NCI-H524 treated with DMSO at 0.1 percent for 48 hours (cell line): ENCODE data around the gene CORO2A.
"Not testable (repeated sequence)": the region's sequence is repeated elsewhere in the genome, so short reads cannot be mapped to it uniquely, and the experiment has no call there.

ENCODE experiments used
- DNase-seq: peaks from one replicate; lab custom pipeline; 2025; lab: John Stamatoyannopoulos, UW

The CORO2A gene

DNA sequence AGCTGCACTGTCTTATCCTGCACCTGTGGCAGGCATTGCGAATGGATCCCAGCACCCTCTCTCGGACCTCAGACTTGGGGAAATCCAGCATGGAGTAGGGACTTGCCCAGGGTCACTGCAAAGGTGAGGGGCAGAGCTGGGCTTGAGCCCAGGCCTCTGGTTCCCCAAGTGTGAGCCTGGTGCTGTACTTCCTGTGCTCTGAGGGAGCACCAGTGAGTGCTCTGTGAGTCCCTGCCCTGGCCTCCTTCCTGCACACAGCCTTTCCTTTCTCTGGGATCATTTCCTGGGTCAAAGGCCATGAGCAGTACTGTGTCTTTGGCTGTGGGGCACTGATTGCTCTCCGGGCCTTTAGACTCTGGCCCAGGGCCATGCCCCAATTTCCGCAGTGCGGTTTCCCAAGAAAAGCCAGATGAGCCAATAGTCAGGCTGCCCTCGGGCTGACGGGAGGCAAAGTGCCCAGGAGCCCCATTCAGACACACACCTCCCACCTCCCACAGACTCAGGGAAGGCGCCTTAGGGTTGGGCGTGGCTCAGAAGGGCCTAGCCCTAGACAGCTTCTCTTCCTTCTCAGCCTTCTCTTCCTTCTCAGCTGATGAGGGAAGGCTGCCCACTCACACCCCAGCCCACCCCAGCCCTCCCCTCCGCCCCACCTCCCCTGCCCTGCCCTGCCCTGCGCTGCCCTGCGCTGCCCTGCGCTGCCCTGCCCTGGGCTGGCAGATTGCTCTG lies 50.1 kb downstream of the CORO2A start:
- DNase-seq: no peak

DNA sequence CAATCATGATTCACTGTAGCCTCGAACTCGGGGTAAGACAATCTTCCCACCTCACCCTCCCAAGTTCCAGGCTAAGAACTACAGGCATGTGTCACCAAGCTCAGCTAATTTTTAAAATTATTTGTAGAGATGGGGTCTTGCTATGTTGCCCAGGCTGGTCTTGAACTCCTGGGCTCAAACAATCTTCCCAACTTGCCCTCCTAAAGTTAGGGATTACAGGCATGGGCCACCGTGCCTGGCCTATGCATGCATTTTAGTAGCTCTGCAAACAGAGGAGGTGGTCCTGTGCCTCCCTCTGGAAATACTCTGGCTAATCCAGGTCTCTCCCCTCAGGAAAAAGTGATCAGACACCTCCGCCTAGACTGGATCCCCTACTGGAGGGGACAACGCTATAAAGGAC lies 51.9 kb downstream of the CORO2A start:
- no peak for DNase-seq

DNA sequence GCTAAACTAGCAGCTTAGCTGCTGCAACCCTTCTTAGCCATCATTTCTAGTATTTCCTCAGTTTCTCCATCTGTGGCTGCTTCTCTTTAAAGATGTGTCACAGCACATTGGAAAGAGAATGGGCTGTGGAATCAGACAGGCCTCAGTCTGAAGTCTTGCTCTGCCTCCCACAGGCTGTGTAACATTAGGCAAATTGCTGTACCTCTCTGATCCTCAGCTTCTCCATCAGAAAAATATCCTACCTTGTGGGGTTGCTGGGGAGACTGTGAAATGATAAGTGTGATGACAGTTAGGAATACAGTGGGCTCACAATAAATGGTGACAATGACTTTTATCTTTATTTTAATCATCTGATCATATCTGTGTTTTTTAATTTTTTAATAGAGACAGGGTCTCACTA lies 55.9 kb downstream of the CORO2A start:
- no peak for DNase-seq

DNA sequence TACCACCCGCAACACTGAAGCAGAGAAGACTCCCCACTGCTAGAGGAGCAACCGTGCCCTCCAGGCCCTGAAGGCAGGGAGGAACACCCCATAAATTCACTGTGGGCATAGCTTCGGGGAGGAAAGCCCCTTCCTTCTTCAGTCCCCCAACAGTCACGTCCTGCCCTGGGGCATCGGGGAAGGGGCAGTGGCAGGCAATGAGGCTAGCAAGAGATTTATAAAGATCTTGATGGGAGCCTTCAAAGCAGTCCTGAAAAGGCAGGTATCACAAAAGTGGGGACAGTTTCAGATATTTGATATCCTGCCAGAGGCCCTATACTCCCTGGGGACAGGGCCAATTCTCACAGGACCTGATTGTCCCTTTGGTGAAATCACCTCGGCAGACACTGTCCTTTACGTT lies 56.5 kb downstream of the CORO2A start:
- DNase-seq: no peak

DNA sequence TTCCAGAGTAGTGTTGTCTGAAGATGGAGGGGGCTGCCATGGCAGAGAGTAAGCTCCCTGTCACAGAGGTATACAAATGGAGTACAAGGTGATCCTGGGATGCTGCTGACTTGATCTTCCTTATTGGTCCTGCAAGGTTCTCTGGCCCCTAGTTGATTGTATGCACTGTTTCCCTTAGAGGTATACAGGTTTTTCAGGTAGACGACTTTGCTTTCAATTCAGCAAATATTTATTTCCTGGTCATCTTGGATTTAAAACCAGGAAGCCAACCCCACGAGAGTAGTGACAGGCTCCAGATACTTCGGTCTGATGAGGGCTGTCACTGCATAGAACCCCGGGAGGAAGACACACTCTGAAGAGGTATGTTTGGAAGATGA lies 56.9 kb downstream of the CORO2A start:
- no peak for DNase-seq

DNA sequence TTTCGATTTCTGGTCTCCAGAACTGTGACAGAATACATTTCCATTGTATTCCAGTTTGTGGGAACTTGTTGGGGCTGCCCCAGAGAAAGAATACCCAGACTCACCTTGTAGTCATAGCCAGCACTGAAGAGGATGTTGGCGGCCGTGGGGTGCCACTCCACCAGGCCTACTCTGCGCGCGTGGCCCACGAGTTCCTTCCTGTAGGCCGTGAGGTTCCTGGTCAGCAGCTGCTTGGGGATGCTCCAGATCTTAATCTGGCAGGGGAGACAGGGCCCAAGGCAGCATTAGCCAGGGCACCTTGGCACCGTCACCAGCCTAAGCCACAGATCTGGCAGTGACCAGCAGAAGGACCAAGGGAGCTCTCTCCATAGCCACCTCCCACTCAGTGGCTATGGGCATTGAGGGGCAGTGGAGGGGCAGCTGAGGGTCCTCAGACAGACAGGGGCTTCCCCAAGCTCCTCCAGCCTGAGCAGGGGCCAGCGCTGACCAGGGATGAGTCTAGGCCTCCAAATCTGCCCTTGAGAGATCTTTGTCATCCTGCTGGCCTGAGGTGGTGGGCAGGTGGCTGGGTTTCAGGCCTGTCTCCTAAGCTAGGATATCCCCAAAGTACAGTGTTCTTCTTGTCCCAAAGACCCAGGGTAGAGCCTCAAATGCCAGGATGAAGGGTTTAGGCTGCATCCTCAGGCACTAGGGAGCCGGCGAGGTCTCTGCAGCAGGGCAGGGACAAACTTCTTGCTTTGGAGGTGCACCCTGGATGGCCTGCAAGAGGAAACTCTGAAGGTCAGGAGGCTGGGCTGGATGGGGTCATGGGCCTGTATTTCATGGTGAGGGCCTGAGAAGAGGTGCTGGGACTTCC lies 57.5 kb downstream of the CORO2A start:
- DNase-seq: no peak

DNA sequence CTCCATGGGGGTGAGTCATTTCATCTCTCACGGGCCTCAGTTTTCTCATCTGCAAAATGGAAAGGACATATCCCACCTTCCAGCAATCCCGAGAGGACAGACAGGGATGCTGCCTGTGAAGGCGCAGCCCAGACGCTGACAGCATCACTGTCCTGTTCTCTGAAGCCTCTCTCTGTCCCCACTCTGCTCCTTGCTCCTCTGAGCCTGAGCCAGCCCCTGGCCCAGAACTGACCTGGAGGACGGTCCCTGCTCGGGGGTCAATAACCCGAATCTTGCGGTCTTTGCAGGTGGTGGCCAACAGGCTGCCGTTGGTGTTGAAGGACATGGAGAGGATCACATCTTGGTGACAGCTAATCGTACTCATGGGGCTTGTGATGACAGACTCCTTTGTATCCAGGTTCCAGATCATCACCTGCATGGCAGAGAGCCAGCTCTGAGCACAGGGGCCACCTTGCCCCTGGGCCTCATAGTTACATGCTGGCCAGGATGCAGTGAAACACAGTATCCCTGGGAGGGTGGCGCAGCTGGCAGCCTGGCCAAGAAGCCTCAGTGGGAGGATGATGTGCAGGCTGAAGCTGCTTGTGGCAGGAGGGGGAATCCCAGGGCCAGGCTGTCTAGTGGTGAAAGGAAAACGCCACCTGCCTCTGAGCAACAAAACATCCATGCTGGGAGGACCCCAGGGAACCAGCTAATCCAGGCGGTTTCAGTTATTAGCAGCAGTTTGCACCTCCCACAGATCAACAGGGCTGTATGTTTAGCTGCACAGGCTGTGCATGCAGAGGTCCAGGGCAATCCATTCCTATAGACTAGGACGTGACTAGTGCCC lies 59.4 kb downstream of the CORO2A start:
- DNase-seq: peak; percentile 84

DNA sequence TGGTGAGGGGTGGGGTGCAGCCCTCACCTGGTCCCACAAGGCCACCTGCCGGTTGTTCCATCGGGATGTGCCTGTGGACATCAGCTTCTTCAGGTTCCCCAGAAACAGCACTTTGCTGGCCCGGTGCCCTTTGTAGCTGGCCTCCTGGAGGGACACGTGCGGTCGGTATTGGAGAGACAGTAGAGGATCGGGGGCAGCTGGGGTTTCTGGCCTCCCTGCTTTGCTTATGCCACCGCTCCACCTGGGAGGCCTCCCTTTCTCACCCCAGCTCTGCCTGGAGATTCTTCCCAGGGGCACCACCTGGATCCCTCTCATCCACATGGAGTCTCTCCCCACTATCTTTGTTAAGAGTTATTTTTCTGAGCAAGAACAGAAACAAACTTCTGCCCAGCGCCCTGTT lies 60.3 kb downstream of the CORO2A start:
- DNase-seq: no peak

DNA sequence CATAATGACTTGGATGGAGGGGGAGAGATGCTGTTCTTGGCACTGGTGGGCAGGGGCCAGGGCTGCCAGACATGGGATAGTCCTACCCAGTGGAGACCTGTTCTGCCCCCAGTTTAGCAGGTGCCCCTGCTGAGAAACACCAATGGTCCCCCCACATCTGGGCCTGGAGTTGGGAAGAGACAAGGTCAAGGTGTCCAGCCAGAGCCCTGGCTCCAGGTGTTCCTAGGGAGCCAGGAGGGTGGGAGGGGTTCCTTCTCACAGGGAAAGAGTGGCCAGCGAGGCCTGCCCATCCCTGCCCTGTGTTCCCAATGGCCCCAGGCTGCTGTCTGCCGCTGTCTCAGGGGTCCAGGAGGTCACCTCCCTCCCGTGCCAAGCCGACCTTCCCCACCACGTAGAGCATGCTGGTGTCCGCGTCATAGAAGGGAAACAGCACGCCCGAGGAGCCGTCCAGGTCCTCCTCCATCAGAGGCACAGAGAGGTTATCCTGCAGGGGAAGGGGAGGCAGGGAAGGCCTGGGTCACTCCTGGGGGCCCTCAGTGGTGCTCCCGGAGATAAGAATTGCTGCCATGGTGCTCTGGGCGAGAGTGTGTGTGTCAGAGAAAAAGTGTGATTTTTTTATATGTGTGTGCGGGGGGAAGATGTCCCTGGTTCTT lies 61.7 kb downstream of the CORO2A start:
- no peak for DNase-seq

DNA sequence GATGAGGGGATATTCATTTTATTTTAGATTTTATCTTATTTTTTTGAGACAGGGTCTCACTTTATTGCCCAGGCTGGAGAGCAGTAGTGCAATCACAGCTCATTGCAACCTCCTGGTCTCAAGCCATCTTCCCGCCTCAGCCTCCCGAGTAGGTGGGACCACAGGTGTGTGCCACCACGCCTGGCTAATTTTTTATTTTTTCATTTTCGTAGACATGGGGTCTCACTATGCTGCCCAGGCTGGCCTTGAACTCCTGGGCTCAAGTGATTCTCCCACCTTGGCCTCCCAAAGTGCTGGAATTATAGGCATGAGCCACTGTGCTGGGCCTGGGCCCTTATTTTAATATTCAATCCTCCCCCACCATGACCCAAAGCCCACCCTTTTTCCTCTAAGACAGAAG lies 62.4 kb downstream of the CORO2A start:
- not testable (repeated sequence) for DNase-seq

DNA sequence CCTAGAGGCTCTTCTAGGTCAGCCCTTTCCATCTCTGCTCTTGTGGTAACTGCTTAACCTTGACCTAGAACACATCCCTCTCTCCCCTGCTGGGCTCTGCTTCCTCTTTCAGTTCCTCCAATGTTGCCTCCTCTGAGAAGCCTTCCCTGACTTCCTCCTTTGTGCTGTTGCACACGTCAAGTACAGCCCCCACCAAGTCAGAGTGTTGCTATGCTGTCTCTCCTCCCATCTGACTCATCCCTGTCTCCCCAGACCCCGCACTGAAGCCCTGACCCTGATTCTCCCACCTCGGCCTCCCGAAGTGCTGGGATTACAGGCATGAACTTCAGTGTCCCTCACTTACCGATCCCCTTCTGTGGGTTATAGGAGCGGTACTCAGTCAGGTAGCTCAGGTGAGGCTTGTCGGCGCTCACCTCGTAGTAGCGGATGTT lies 63.0 kb downstream of the CORO2A start:
- DNase-seq: no peak

DNA sequence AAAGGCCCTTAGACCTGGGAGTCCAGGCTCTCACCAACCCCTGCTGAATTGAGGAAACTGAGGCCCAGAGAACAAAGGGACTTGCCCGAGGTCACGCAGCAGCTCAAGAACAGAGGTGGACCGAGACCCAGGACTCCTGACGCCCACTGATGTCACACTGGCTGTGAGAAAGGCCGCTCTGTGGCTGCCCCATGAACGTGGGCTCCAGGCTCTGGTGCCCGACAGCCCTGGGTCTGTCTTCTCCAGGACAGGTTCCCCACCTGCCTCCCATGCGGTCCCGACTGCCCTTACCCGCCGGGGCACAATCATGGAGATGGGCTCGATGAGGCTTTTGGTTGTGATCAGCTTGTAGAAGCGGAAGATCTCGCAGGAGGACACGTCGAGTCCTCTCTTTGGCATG lies 64.1 kb downstream of the CORO2A start:
- no peak for DNase-seq

DNA sequence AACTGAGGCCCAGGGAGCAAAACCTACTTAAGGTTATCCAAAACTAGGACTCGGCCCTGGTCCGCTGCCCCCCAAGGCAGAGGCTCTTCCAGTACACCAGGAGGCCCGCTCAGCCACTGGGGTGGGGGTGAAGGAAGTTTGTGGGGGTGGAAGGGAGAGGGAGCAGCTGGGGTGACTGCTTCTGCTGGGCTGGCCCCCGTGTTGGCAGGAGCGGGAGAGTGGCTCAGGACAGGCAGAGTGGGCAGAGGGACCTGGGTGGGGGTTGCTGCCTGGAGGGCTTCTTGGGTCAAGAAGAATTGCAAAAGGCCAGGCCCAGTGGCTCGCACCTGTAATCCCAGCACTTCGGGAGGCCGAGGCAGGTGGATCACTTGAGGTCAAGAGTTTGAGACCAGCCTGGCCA lies 65.2 kb downstream of the CORO2A start:
- no peak for DNase-seq

DNA sequence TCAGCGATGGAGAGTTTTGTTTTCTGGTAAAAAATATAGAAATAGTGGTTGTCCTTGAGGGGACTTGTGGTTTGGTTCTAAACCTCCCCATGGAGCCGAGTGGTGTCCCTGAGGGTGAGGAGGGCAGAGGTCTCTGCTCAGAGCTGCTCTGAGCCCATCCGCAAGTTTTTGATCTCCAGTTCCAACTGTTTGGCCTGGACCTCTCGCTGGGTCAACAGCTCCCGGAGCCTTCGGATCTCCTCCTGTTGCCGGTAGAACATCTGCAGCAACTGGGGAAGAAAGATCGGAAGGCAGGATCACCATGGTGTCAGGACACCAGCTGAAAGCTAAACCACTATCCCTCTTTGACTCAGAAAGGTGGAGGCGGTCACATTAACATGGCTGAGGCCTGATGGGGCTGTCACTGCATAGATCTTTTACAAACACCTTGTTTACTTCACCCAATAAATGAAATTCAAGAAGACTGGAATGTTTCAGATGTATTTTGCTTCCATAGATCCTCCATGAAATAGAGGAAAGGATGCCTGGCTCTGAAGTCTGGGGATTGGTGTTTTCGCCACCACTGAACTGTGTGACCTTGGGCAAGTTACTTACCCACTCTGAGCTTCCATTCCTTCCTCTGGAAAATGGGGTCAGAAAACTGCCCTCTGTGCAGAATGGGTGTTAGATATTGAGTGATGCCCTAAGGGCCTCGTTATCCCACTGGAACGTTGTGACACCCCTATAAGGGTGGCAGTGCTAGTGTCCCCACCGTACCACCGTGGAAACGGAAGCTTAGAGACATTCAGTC lies 67.6 kb downstream of the CORO2A start:
- DNase-seq: no peak

DNA sequence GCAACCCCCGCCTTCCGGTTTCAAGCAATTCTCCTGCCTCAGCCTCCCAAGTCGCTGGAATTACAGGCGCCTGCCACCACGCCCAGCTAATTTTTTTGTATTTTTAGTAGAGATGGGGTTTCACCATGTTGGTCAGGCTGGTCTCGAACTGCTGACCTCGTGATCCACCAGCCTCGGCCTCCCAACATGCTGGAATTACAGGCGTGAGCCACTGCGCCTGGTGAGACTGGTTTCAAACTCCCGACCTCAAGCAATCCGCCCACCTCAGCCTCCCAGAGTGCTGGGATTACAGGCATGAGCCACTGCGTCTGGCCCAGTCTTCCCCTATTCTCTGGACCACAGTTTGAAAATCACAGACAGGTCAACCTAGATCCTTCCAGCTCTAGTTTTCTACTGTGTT lies 68.3 kb downstream of the CORO2A start:
- not testable (repeated sequence) for DNase-seq

DNA sequence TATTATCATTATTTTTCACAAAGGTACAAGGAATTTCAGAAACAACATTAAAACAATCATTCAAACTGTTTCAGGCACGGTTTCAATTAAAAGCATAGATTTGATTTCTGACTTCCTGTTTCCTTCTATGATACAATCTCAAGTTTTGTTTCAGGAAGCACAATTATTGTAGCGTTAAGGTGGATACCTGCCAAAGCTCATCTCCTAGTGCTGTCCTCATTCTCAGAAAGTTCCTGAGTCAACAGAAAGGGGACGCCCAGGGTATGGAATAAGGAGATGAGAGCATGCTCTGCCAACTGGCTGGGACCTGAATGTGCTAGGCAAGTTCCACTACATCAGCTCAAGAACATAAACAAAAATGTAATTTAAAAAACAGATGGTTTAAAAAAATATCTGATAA lies 71.4 kb downstream of the CORO2A start:
- DNase-seq: no peak

DNA sequence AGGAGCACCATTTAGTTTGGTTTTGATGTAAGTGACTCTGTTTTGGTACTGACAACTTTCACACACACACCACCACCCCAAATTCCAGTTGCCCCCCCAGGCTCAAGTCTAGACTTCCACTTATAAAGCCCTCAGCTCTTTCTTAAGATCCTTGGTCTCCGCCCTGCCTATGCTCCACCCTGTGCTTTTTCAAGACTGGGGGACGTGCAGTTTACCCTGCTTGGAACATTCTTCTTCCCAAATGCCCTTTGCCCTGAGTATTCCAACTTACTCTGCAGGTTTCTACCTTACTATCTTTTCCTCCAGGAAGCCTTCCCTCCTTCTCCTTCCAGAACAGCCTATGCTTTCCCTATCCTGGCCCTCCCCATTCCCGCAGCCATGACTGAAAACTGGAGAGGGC lies 72.0 kb downstream of the CORO2A start:
- DNase-seq: no peak

DNA sequence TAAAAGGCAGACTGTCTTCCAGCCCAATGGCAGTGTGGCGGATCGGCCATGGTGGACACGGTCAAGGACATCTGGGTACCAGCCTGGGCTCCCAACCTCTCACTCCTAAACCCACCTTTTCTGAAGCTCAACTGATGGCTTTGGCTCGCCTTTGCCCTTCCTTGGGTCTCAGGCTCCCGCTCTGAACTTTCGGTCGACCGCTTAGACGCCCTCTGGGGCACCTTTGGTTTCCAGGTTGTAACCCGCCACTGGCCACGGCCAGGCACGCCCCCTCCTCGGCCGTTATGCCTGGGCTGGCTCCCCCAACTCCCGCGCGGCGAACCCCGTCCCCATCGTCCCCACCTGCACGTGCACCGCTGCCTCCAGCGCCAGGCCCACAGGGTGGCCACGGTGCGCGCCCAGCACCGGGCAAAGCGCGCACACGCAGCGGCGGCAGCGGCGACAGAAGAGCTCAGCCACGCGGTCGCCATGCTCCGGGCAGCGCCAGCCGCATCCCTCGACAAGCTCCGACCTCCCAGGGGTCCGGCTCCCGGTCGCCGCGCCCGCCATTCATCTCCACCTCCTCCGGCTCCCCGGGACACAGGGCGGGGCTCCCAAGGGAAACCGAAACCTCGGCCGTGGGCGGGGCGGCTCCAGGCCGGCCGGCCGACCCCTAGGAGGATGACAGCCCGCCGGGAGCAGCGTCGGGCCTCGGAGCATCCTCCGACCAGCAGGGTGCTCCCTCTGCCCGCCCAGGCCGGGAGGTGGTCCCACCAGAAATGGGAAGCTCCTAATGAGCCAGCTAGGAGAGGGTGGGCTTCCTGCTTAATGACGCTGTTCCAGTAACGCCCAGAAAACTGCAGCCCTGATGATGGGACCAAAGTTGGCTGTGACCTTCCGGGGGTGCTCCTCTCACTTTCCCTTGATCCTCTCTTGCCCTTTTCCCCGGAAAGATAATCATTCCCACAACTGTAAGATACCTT lies 73.5 kb downstream of the CORO2A start, which contains the start of gene TRIM14:
TSS of gene TRIM14 (minus strand) at position 583 of the 962 bp plus-strand sequence. CDS start at position 549, 34 bp downstream.
- DNase-seq: peak; percentile 31

DNA sequence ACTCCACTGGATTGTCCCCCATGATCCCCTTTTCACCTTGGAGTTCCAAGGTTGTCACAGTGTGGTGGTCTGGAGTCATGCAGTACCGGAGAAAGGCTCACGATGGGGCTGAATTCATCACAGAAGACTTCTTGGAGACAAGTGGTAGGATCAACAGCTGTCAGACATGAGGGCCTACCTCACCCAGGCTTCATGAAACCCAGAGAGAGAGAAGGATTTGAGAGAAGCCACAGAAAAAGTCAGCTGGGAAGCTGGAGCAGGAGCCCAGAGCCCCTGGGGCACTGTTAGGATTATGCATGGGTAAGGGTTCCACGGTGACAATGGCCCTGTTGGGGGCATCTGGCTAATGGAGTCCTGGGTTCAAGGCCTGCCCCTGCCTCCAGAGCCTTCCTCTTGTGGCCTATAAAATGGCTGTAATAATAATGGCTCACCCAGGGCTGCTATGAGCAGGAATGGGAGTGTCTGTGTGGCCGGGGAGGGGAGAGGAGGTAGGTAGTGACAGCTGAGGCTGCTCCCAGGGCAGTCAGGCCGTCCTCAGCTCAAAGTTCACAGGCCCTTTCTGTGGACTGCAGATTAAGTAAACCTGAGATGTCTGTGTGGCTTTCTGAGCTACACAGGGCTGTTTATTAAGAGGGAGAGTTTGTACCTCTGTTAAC lies 74.3 kb downstream of the CORO2A start:
- DNase-seq: peak; percentile 82
